HepG2 (cell line): ENCODE results near the gene RRP12. TPM values are rescaled to one million over a fixed set of nuclear protein-coding genes. Genes with fewer than 3 reads are reported as not detected.

Source experiments
- AGO1 ChIP-seq: fragments of 200-400 bp; formaldehyde crosslinking; IDR thresholded peaks from 2 replicates; pipeline ENCODE4 v1.6.1; 2017; ENCODE audit warnings: mild to moderate bottlenecking, low read depth, low read length, moderate library complexity; ENCODE audit not compliant: poor library complexity, severe bottlenecking
- FOXA1 ChIP-seq, 2 experiments: fragments of 450-650 bp in 1 of 2; sonication (generic) in 1 of 2; formaldehyde crosslinking in 1 of 2; IDR thresholded peaks; 2 replicates each; pipeline versions ENCODE4 v1.4.0 to v1.6.1; 2016 to 2020; ENCODE audit warnings: missing genetic modification reagents in 1 of 2
- HNRNPK ChIP-seq: fragments of 200-400 bp; formaldehyde crosslinking; IDR thresholded peaks from 2 replicates; pipeline ENCODE4 v1.6.1; 2018; ENCODE audit warnings: low read length, low read depth, moderate library complexity, mild to moderate bottlenecking; ENCODE audit not compliant: poor library complexity, severe bottlenecking
- HOXA3 ChIP-seq: sonication (generic); formaldehyde crosslinking; IDR thresholded peaks from 2 replicates; pipeline ENCODE4 v1.5.0; 2020; ENCODE audit warnings: missing genetic modification reagents
- IRX3 ChIP-seq: sonication (generic); formaldehyde crosslinking; IDR thresholded peaks from 2 replicates; pipeline ENCODE4 v1.8.1; 2023; ENCODE audit warnings: mild to moderate bottlenecking, low read depth, missing genetic modification reagents, borderline replicate concordance
- MAFK ChIP-seq, 2 experiments: IDR thresholded peaks in 1 of 2; conservative IDR thresholded peaks in 1 of 2; 2 replicates each; pipeline ENCODE4 v1.6.1; 2011; ENCODE audit warnings: improper control_type of control experiment in 2 of 2, low read length in 2 of 2
- MAZ ChIP-seq, 2 experiments: sonication (generic) in 1 of 2; formaldehyde crosslinking in 1 of 2; IDR thresholded peaks; 2 replicates each; pipeline versions ENCODE4 v1.5.0 to v1.6.1; 2012 to 2020; ENCODE audit warnings: low read depth in 2 of 2, mild to moderate bottlenecking in 2 of 2, borderline replicate concordance in 1 of 2, improper control_type of control experiment in 1 of 2, low read length in 1 of 2, missing genetic modification reagents in 1 of 2, moderate library complexity in 1 of 2
- RFX5 ChIP-seq: IDR thresholded peaks from 2 replicates; pipeline ENCODE4 v1.6.1; 2011; ENCODE audit warnings: low read depth, low read length, improper control_type of control experiment
- TFAP4 ChIP-seq: sonication (generic); IDR thresholded peaks from 2 replicates; pipeline ENCODE4 v1.6.1; 2016; ENCODE audit warnings: low read depth, borderline replicate concordance
- ZBTB49 ChIP-seq: sonication (generic); formaldehyde crosslinking; IDR thresholded peaks from 2 replicates; pipeline ENCODE4 v1.4.0; 2020; ENCODE audit warnings: missing genetic modification reagents, borderline replicate concordance
- ZNF101 ChIP-seq: sonication (generic); formaldehyde crosslinking; IDR thresholded peaks from 2 replicates; pipeline ENCODE4 v1.4.0; 2020; ENCODE audit warnings: mild to moderate bottlenecking, low read depth, missing genetic modification reagents, borderline replicate concordance
- ZNF207 ChIP-seq: fragments of 450-650 bp; IDR thresholded peaks from 2 replicates; pipeline ENCODE4 v1.6.1; 2016; ENCODE audit warnings: antibody characterized with exemption, borderline replicate concordance
- ZNF354B ChIP-seq: sonication (generic); formaldehyde crosslinking; IDR thresholded peaks from 2 replicates; pipeline ENCODE4 v1.8.0; 2022; ENCODE audit warnings: mild to moderate bottlenecking, missing genetic modification reagents
- ZNF414 ChIP-seq: sonication (generic); formaldehyde crosslinking; IDR thresholded peaks from 2 replicates; pipeline ENCODE4 v1.5.0; 2020; ENCODE audit warnings: missing genetic modification reagents
- ZNF512B ChIP-seq: sonication (generic); formaldehyde crosslinking; IDR thresholded peaks from 2 replicates; pipeline ENCODE4 v1.5.1; 2020; ENCODE audit warnings: missing genetic modification reagents, mild to moderate bottlenecking, borderline replicate concordance
- ZNF564 ChIP-seq: sonication (generic); formaldehyde crosslinking; IDR thresholded peaks from 2 replicates; pipeline ENCODE4 v1.8.1; 2023; ENCODE audit warnings: mild to moderate bottlenecking, missing genetic modification reagents
- ZNF569 ChIP-seq: sonication (generic); formaldehyde crosslinking; IDR thresholded peaks from 2 replicates; pipeline ENCODE4 v1.5.0; 2020; ENCODE audit warnings: mild to moderate bottlenecking, missing genetic modification reagents, moderate library complexity, borderline replicate concordance
- ZNF572 ChIP-seq: sonication (generic); formaldehyde crosslinking; IDR thresholded peaks from 2 replicates; pipeline ENCODE4 v1.5.1; 2020; ENCODE audit warnings: mild to moderate bottlenecking, missing genetic modification reagents
- ZNF713 ChIP-seq: sonication (generic); formaldehyde crosslinking; IDR thresholded peaks from 2 replicates; pipeline ENCODE4 v1.4.0; 2020; ENCODE audit warnings: mild to moderate bottlenecking, missing genetic modification reagents
- ZNF839 ChIP-seq: sonication (generic); formaldehyde crosslinking; IDR thresholded peaks from 2 replicates; pipeline ENCODE4 v1.4.0; 2020; ENCODE audit warnings: missing genetic modification reagents, mild to moderate bottlenecking, borderline replicate concordance
- polyA plus RNA-seq, 8 experiments: library from polyadenylated mRNA; depleted of rRNA in 3 of 8; stranded (reverse) in 7 of 8; unstranded in 1 of 8; fragments of >200 nt; fragmentation: Illumina TruSeq in 4 of 8; extraction: Trizol in 4 of 8; gene quantifications; 2 replicates each; pipeline versions ENCODE4 v1.2.1 to v1.2.3, GENCODE V29; 2011 to 2016; ENCODE audit warnings: low read depth in 4 of 8, missing spikeins in 1 of 8, mixed read lengths in 1 of 8; ENCODE audit not compliant: insufficient read depth in 1 of 8
- total RNA-seq, 5 experiments: library from RNA; depleted of rRNA; stranded (reverse); fragments of >200 nt; fragmentation: Illumina TruSeq; extraction: Trizol; gene quantifications; 2 replicates each; pipeline ENCODE4 v1.2.3, GENCODE V29; 2016; ENCODE audit warnings: low read depth in 1 of 5

Gene RRP12
- total and polyA plus RNA-seq, 2 of the 13 experiments (the other 11 are each of a cell fraction or from before 2014, with no cell fraction given), result 13.2 to 39.4 TPM

- TF ChIP-seq ZNF713 (CRISPR knock-in tag), result peak; percentile 36; the same call in 1 of the 2 replicates
- peak; percentile 63; the same call in 1 of the 2 replicates for TF ChIP-seq IRX3 (CRISPR knock-in tag)
- TF ChIP-seq HNRNPK, result peak; percentile 70
- no peak for TF ChIP-seq RFX5
- TF ChIP-seq ZNF512B (CRISPR knock-in tag), result no peak
- no peak for TF ChIP-seq ZBTB49 (CRISPR knock-in tag)
- TF ChIP-seq MAZ (IDR thresholded peaks at IDR 0.05; ENCODE audit: borderline replicate concordance, low read depth, low read length), result peak; percentile 57
- TF ChIP-seq MAZ (CRISPR knock-in tag; IDR thresholded peaks at IDR 0.05; ENCODE audit: low read depth), result peak; percentile 32; the same call in 1 of the 2 replicates
- TF ChIP-seq HOXA3 (CRISPR knock-in tag), result peak; percentile 72
- TF ChIP-seq ZNF354B (CRISPR knock-in tag), result no peak
- no peak for TF ChIP-seq ZNF414 (CRISPR knock-in tag)
- TF ChIP-seq TFAP4, result 0 out of 2 replicates have a peak, but pooled peaks have one; percentile 20
- TF ChIP-seq ZNF572, result no peak
- 0 out of 2 replicates have a peak, but pooled peaks have one; percentile 44 for TF ChIP-seq ZNF839 (CRISPR knock-in tag)
- peak; percentile 46 for TF ChIP-seq AGO1
- no peak for TF ChIP-seq ZNF564 (CRISPR knock-in tag)
- 0 out of 2 replicates have a peak, but pooled peaks have one; percentile 74 for TF ChIP-seq ZNF569 (CRISPR knock-in tag)
- TF ChIP-seq MAFK (conservative IDR thresholded peaks at IDR 0.05 in 1 of 2, IDR thresholded peaks at IDR 0.05 in 1 of 2; ENCODE audit: low read length in 2 of 2), result no peak
- no peak for TF ChIP-seq ZNF207
- TF ChIP-seq FOXA1 (IDR thresholded peaks at IDR 0.05), result no peak
- TF ChIP-seq FOXA1 (CRISPR knock-in tag; IDR thresholded peaks at IDR 0.05), result peak; percentile 94
- peak; percentile 73; the same call in 1 of the 2 replicates for TF ChIP-seq ZNF101 (CRISPR knock-in tag)
Observed at GRCh38 chr10:97334370-97335175, 66.6 kb downstream of the RRP12 start, which contains the start of gene FRAT2 (continued).
